ENCODE data around the gene DPP6.

The DPP6 gene

GRCh38 chr7:154679379-154680053, 627.3 kb downstream of the DPP6 start:
- DNase-seq = no peak

GRCh38 chr7:154680894-154681659, 628.9 kb downstream of the DPP6 start:
- DNase-seq = no peak

DNA sequence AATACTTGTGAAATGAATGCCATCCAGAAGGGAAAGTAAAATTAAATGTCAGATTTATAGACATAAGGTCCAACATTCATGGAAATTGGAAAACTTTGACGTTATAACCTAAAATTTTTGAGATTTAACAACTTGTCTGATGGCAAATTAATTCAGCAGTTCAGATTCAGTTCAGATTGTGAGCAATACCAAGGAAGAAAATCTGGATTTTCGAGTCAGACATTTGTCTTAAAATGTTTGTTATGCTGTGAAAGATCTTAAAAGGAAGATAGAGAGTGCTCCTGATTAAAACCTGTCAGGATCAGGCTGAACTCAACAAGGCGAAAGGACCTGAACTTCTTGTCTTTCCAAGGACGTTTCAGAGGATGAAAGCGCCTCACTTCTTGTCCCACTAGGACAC, 629.8 kb downstream of the DPP6 start:
- no peak for DNase-seq

DNA sequence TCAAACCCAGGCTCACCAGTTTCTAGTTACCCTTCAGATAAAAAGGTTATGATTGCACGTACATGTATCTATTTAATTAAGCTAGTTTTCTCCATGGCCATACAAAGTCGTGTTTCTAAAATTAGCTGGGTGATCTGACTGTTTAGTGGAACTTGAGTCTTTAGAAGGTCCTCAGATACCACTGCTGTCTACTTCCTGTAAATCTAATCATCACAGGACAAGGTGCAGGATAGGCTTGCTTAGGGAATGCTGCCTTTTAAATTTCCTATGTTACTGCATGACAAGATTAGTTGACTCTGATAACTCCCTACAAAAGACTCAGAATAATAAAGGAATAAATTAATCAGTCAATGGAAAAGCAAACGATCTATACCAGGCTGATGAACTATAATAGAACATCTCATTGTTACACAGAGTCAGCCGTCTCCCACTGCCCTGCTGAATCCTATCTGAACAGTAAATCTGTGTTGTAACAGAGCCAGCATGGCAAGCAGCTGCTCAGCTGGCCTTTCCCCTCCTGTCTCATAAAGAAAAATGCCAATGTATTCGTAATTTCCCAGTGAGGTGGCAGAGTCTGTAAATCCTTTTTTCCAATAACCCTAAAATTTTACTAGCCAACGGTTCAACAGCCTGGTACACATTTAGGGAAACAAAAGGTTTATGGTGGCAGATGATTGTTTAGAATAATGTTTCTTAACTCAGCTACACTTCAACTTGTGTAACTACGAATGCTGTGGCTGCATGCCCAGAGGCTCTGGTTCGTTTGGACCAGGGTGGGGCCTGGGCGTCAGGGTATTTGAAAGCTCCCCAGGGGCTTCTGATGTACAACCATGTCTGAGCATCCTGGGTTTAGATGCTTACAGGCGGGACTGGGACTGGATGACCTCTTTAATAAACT, 632.7 kb downstream of the DPP6 start:
- DNase-seq = no peak

GRCh38 chr7:154685564-154685901, 633.3 kb downstream of the DPP6 start:
- DNase-seq = no peak

DNA sequence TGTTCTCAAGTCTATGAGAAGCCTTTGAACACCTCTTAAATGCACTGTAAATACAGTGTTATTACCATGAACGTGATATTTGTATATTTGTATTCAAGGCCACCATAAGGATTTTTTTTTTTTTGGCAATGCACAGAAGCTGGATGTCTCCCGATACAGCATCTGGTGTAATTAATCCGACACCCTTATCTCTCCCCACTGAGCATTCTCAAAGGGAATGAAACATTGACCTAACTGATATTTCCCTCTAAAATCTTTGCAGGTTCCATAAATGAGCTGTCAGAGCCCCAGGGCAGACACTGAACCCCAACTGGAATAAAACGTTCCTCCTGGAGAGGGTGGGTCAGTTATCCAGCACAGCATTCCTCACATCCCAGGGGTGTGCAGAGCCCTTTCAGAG, 634.1 kb downstream of the DPP6 start:
- no peak for DNase-seq

GRCh38 chr7:154688952-154689351, 636.8 kb downstream of the DPP6 start:
- DNase-seq = no peak

- no peak for DNase-seq
Measured at GRCh38 chr7:154690411-154690810, 638.2 kb downstream of the DPP6 start.

DNA sequence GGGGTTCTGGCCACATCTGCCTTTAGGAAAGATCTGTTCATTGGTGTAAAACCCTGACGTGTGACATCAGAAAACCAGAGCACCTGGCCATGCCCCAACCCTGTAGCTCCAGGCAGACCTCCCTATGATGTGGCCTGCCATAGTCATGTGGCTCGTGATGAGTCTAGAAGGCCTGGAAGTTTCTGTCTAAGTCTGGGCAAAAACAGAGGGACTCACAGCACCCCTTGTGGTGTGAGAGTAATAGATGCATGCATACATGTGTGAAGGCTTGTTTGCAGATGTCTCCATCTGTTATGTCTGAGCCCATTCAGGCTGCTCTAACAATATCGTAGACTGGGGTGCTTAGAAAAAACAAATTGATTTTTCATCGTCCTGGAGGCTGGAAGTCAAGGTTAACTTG, 641.5 kb downstream of the DPP6 start:
- DNase-seq = no peak

GRCh38 chr7:154695836-154696235, 643.6 kb downstream of the DPP6 start:
- no peak for DNase-seq

DNA sequence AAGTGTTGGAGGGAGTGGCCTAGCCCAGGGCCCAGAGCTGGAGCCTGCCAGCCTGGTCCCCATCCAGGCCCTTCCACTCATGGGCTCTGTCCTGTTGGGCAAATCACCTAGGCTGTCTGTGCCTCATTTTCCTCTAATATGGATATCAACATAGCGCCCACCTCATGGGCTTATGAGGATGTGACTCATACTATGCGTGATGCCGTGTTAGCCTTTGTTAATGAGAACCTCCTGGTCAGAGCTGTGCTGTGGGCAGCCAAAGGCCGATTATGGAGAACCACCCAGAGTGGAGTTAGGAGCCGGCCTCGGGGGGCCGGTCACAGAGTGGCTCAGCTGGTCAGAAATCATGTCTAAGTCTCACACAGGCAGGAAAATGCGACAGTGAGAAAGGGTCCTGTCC, 644.4 kb downstream of the DPP6 start:
- no peak for DNase-seq

- no peak for DNase-seq
Measured at GRCh38 chr7:154698726-154699291, 646.6 kb downstream of the DPP6 start.

- no peak for DNase-seq
Measured at GRCh38 chr7:154699417-154699816, 647.2 kb downstream of the DPP6 start.

- no peak for DNase-seq
Measured at GRCh38 chr7:154709840-154710520, 657.8 kb downstream of the DPP6 start.

DNA sequence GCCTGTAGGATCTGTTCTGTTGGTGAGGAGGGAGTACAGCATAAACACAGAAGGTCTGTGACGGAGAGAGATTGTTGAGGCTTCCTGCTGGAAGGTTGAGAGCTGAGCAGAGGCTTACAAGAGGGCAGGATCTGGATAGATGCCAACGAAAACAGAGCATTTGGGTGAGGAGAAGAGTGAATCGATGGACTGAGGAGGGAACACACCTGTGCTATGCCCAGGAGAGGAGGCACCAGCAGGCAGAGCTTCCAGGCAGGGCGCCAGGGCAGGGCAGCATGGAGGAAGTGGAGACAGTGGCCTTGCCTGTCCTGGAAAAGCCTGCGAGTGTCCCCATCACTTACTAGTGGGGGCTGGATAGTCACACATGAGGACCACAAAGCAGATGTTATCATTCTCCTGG, 667.8 kb downstream of the DPP6 start:
- no peak for DNase-seq

GRCh38 chr7:154721086-154721485, 668.9 kb downstream of the DPP6 start:
- no peak for DNase-seq

GRCh38 chr7:154726368-154726767, 674.2 kb downstream of the DPP6 start:
- DNase-seq = no peak

DNA sequence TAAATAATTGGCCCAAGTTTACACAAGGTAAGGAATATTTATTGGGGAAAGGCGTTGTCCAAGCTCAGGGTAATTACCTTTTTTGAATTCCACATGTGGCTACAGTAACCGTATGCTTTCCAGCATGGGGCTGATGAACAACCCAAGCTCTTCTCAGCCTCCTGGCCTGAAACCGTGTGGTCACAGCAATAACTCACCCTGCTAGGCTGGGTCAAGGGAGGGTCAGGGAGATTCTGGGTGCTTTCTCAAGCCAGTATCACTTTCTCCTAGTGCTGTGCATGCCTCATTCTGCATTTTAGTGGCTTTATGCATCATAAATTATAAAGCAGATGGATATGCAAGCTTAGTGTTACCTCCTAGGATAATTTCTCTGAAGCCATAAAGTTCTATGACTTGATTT, 676.9 kb downstream of the DPP6 start:
- no peak for DNase-seq

- DNase-seq = no peak
Measured at GRCh38 chr7:154735766-154736165, 683.6 kb downstream of the DPP6 start.

- no peak for DNase-seq
Measured at GRCh38 chr7:154736389-154736788, 684.2 kb downstream of the DPP6 start.

DNA sequence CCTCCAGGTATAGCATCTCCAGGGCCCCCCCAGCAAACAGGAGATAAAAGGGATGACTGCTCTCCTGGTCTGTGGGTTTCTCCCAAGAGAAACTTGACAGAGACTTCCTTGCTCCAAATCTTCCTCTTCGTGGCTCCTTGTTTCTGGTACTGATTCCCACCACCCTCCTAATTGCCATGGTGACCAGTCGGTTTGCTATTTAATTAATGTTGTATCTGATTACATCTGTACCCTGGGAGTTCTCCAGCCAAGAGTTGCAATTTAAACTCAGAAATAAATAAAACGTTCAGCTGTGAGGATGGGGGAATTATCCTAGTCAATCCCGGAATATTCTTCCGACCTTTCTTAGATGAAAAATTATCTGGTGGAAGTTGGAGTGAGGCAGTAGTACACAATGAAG, 686.0 kb downstream of the DPP6 start:
- no peak for DNase-seq

- DNase-seq = no peak
Measured at GRCh38 chr7:154741131-154741530, 688.9 kb downstream of the DPP6 start.

- DNase-seq = no peak
Measured at GRCh38 chr7:154743206-154743605, 691.0 kb downstream of the DPP6 start.

All from GF-D8 (cell line).